ENCODE measurements around the gene ZAR1L.
A peak's percentile ranks its signal among the peaks of the same experiment; 100 is the strongest.

ZAR1L gene

GRCh38 chr13:32300920-32301319 lies 14.2 kb downstream of the ZAR1L start:
- DNase-seq: no peak

GRCh38 chr13:32300406-32300805 lies 14.8 kb downstream of the ZAR1L start:
- no peak for DNase-seq

- no peak for DNase-seq
Measured at GRCh38 chr13:32299893-32300292, 15.3 kb downstream of the ZAR1L start.

DNA sequence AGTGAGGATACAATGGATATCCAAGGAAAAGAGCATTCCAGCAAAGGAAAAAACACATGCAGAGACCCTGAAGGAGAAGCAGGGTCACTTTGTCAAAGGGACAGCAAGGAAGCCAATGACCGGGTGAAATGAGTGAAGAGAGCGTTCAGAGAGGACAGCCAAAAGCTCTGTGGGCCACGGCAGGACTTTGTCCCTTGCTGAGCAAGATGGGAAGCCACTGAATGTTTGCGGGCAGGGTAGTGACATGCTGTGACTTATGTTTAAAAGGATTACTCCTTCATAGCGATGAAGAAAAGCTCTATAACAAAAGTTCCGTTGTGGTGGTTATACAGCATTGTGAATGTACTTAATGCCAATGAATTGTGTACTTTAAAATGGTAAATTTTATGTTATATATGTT lies 16.5 kb downstream of the ZAR1L start:
- DNase-seq: no peak

DNA sequence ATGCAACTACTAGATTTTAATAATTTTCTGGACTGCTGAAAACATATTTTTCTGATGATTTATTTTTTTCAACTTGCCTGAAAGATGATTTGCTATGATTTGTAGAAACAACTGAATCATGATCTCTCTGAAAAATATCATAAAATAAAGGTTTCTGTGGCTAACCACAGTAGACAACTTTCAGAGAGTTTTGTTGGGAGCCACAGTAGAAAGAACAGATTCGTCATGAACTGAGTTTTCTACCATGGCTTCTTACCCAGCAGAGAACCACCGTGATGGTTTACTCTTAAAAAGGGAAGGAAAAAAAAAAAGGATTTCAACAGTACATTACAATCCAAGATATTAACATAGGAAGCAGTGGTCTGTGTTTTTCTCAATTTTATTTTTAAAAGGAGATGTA lies 18.0 kb downstream of the ZAR1L start:
- no peak for DNase-seq

DNA sequence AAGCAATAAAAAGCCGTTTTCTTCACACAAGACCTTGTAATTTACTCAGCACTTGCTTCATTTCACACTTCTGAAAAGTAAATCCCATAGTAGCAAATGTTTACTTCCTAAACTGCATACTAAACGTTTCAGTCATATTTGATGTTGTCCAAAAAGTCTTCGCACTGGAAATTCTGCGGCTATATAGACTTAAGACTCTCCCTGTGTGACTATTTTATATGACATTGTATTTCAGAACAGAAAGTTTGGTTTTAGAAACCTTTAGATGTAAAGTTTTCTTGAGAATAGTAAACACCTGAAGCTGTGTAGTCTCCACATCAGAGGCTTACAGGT lies 29.6 kb downstream of the ZAR1L start:
- no peak for DNase-seq

DNA sequence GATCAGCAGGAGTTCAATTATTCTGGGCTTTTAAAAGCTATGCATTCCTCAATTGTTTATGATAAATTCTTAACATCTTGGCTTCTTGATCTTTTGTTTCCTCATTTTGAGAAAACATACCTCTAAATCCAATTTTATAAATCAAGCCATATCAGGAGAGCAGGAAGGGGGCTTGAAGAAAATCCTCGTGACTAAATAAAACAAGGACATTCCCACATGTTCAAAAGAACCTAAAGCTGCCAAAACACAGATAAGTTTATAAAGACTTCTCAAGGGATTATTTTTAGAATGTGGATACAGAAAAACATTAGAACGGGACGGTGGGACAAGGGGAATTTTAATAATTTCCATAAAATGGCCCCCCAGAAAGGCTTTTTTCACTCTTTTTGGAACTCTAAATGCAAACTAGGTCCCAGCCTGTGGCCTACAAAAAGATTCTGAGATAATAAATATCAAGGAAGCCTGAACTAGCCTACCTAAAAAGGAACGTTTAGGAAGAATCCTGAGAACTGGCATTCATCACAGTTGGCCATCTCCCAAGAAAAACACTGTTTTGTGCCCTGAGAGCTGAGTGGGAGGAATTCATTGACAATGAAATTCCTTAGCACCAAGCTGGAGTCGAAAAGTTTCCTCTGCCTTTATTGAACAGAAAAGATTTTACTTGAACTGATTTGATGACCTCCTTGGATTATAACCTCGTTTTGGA lies 30.1 kb downstream of the ZAR1L start:
- no peak for DNase-seq

- DNase-seq: no peak
Measured at GRCh38 chr13:32282096-32282711, 33.0 kb downstream of the ZAR1L start.

DNA sequence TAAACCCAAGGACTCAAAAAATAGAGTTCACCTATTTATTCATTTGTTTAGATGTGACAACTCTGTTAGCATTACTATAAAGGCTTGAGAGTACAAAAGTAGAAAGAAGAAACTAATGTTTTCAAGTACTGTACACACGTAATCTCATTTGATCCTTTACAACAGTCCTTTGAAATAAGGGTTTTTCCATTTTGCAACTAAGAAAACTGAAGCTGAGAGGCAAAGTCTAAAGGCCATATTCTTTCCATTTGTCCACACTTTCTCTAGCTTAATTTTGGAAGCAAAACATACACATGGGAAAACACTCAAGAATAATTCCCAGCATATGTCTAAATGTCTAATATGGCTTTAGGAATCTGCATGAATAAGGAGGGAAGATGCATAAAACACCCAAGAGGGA lies 34.1 kb downstream of the ZAR1L start:
- no peak for DNase-seq

DNA sequence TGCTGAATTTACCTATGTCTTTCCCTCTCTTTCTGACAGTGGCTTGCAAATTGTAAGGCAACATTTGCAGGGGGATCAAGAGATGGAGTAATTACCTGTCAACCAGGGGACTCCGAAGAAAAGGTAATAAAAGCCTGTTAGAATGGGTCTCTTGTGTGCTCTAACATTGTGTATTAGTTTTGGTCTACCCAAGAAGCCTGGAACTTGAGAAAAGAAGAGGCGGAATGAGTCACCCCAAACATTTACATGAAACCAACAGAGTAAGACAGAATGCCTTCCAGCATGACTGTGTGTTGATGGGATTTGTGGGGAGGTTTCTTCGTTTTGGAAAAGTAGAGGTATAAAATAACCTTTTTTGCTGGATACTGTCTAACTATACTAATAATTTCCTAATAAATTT lies 36.7 kb downstream of the ZAR1L start:
- peak in 2 of 4 experiments; percentile 20 to 23 for DNase-seq

- no peak for DNase-seq
Measured at GRCh38 chr13:32277839-32278238, 37.3 kb downstream of the ZAR1L start.

GRCh38 chr13:32272021-32272683 lies 43.0 kb downstream of the ZAR1L start:
- DNase-seq: peak in 1 of 4 experiments; percentile 9

DNA sequence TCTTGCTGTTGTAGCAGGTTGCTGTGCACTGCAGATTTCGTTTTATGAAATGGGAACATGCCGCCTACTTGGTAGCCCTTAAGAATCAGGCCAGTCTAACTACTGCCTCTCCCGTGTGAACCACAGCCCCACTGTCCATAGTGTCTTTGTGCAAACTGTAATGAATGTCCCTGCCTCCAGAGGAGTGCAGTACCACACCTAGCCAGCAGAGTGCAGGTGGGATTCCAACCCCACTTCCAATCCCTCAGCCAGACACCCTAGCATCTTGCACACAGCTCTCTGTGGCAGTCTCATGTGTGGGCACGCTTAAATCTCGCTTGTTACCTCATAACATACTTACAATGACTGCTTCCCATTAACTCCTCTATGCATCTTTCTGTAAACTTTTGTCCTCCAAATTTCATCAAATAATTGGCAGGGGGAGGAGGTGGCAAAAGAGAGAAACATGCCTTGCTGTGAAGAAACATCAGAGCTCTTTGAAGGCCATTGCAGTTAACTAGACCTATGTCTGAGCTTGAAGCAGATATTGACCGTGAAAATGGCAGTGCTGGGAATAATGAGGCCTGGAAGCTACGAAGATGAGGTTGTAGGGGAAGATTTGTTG lies 47.2 kb downstream of the ZAR1L start:
- peak in 2 of 4 experiments; percentile 5 to 34 for DNase-seq

GRCh38 chr13:32266130-32266529 lies 49.0 kb downstream of the ZAR1L start:
- no peak for DNase-seq

DNA sequence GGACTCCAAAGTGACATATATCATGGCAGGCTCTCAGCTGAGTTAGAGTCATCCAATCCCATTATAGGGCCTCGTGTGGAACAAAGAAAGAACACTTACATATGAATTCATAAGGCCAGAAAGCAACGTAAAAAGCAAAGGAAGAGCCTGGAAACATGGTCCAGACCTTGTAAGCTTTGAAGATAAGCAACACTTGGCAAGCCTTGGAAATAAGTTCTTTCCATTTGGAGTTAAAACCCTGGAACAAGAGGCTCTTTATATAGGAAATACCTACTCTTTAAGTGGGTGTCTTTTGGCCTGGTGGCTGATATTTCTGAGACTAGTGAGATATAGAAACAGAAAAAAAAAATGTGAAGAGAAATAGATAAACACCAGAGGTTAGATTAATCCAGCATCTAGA lies 49.4 kb downstream of the ZAR1L start:
- DNase-seq: no peak

- no peak for DNase-seq
Measured at GRCh38 chr13:32264407-32264806, 50.8 kb downstream of the ZAR1L start.

DNA sequence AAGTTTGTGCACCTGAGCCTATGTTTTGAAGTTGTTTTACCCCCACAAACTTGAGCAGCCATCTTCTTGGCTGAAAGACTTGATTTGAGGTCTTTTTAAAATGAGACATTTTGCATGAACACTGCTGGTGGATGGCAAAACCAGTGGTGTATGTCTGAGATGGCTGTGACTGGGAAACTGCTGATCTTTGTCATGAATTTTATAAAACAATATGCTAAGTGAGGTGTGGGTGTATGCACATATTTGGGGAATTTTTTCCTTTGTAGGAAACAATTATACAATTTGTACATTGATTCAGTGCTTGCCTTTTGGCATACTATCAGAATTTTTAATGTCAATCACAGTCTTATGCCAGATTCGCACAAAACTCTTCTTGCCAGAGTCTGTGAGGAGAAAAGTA lies 52.5 kb downstream of the ZAR1L start:
- DNase-seq: no peak

GRCh38 chr13:32262165-32262564 lies 53.0 kb downstream of the ZAR1L start:
- no peak for DNase-seq

DNA sequence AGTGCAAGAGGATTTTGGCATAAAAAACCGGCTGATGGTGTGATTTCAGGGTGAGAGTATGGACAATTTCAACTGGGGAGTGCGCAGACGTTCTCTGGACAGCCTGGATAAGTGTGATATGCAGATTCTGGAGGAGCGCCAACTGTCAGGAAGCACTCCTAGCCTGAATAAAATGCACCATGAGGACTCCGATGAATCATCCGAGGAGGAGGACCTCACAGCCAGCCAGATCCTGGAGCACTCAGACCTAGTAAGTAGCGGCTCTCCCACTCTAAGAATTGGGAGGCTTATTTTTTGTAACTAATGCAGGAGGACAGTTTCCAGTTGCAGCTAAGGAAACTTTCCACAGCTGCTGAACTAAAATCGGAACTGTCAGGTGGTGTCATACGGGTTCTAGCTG lies 53.6 kb downstream of the ZAR1L start:
- DNase-seq: no peak

- DNase-seq: no peak
Measured at GRCh38 chr13:32259116-32259515, 56.0 kb downstream of the ZAR1L start.

- DNase-seq: no peak
Measured at GRCh38 chr13:32257649-32258048, 57.5 kb downstream of the ZAR1L start.

DNA sequence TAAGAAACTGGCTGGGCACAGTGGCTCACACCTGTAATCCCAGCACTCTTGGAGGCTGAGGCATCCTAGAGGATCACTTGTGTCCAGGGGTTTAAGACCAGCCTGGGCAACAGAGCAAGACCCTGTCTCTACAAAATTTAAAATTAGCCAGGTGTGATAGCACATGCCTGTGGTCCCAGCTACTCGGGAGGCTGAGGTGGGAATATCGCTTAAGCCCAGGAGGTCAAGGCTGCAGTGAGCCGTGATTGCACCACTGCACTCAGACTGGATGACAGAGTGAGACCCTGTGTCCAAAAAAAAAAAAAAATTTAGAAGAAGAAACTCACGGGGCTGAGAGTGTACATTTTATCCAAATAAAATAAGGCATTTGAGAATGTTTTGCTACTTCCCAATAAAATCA lies 58.9 kb downstream of the ZAR1L start:
- no peak for DNase-seq

DNA sequence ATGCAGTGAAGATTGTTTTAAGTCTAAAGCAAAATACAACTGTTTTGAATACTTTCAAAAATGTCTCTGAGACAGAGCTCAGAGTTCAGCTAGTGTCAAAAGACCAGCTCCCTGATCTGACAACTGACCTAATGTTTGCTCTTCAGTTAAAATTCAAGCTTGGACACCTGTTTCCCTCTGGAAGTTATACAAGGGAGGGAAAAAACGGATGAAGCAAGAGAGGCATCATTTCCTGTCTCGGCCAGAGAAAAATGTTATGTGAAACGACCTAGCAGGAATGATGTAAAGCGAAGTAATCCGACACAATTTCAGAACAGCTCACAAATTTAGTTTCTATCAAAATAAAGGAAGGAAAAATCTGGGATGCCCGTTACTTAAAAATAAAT lies 59.4 kb downstream of the ZAR1L start:
- DNase-seq: no peak

Data from suppressor macrophage (primary cell).